ENCODE results near the gene WDR70.
"Not testable (repeated sequence)": the region's sequence is repeated elsewhere in the genome, so short reads cannot be mapped to it uniquely, and the experiment has no call there.

WDR70 gene

DNA sequence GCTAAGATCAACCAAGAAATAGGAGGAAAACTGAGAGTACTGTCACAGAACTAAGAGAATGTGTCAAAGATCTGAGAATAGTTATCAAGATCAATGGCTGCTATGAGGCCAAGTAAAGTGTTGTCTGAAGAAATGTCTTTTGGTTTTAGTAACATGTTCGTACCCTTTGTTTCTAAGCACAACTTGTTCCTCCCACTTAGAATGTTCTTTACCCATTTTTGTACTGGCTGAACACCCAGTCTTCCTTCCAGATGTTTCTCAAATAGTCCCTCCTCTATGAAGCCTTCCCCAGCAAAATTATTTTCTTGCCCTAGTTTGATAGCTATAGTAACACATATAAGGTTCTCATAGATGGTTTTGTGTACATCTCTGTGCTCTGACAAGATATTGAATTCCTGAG lies 191.5 kb downstream of the WDR70 start:
- DNase-seq (ENCODE audit: low read depth in 2 of 2): no peak

DNA sequence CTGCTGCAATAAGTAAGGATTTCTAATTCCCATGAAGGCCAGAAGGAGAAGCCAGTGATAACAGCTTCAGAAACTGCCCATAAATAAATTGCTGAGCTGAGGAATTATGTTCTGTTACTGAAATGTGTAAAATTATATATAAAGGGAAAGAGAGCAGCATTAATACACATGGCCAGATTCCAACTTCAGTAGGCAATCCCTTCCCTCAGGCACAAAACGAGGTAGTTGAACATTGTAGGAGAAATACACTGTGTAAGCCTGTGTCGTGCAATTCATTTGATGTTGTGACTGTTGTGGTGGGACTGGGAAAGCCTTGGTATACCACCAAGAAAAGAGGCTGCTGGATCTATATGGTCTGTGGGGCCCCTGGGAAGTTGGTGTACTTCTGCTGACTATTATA lies 192.9 kb downstream of the WDR70 start:
- no peak for DNase-seq (ENCODE audit: low read depth in 2 of 2)

DNA sequence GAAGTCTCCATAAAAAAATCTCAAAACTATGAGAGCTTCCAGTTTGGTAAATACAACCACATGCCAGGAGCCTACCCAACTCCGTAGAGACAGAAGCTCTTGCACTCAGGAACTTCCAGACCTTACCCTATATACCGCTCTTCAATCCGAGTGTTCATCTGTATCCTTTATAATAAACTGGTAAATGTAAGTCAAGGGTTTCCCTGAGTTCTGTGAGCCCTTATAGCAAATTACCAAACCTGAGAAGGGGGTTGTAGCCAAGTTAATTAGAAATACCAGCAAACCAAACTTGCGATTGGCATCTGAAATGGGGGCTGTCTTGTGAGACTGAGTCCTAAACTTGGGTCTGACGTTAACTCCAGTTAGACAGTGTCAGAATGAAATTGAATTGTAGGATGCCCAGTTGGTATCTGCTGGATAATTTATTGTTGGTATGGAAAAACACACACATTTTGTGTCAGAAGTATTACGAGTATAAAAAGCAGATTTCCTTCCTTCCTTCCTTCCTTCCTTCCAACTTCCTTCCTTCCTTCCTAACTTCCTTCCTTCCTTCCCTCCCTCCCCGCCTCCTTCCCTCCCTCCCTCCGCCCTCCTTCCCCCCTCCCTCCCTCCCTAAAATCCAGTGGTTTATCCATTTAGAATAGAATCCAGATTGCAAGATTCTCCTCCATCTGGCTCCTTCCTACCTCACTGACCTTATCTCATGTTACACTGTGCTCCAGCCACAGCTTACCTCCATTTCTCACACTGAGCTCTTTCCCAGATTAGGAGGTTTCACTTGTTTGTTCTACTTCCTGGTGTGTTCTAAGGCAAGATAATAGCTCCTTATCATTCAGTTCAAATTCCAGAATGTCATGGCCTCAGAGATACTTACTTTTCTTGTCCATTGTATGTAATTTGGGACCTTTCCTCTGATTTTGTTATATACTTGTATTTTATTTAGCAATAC lies 196.7 kb downstream of the WDR70 start:
- no peak for DNase-seq (ENCODE audit: low read depth in 2 of 2)

- no peak for DNase-seq (ENCODE audit: low read depth in 2 of 2)
These were observed 197.4 kb downstream of the WDR70 start for GRCh38 chr5:37576552-37576951.

DNA sequence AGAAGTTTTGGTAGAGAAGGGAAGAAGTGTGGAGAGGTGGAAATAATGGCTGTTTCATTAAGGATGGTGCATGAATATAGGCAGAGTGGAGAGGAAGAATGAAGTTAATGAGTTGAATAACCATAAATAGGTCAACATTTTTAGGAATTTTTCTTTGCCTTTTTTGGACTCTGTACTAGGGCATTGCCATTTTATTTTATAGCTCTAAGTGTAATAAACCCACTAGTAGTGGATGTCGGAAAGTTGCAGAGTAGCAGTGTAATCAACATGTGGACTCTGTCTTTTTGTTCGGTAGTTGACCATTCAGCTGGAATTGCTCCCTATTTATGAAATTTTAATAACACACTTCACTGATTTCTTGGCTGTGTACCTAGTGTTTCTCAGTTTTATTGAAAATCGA lies 199.1 kb downstream of the WDR70 start:
- no peak for DNase-seq (ENCODE audit: low read depth in 2 of 2)

GRCh38 chr5:37580106-37580505 lies 201.0 kb downstream of the WDR70 start:
- DNase-seq (ENCODE audit: low read depth in 2 of 2): no peak

DNA sequence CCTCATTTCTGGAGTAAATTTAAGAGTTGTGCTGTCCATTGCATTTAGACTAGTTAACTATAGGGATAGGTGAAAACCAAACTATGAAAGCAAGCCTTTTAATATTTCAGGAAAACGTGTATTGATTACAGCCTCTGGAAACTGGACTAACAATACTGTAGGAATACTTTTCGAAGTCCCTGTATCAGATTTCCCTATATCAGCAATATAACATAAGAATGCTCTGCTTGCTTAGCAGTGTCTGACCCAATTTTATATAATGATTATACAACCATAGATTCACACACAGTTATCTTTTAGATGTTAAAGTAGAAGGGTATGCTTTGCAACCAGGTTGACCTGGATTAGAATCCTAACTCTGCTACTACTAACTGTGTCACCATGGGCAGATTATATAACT lies 203.1 kb downstream of the WDR70 start:
- DNase-seq (ENCODE audit: low read depth in 2 of 2): no peak

DNA sequence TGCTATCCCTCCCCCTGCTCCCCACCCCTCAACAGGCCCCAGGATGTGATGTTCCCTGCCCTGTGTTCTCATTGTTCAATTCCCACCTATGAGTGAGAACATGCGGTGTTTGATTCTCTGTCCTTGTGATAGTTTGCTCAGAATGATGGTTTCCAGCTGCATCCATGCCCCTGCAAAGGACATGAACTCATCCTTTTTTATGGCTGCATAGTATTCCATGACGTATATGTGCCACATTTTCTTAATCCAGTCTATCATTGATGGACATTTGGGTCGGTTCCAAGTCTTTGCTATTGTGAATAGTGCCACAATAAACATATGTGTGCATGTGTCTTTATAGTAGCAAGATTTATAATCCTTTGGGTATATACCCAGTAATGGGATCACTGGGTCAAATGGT lies 214.2 kb downstream of the WDR70 start:
- not testable (repeated sequence) for DNase-seq (ENCODE audit: low read depth in 2 of 2)

DNA sequence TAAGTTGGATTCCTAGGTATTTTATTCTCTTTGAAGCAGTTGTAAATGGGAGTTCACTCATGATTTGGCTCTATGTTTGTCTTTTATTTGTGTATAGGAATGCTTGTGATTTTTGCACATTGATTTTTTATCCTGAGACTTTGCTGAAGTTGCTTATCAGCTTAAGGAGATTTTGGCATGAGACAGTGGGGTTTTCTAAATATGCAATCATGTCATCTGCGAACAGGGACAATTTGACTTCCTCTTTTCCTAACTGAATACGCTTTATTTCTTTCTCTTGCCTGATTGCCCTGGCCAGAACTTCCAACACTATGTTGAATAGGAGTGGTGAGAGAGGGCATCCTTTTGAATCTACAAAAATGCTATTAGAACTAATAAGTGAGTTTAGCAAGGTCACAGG lies 215.7 kb downstream of the WDR70 start:
- DNase-seq (ENCODE audit: low read depth in 2 of 2): not testable (repeated sequence)

DNA sequence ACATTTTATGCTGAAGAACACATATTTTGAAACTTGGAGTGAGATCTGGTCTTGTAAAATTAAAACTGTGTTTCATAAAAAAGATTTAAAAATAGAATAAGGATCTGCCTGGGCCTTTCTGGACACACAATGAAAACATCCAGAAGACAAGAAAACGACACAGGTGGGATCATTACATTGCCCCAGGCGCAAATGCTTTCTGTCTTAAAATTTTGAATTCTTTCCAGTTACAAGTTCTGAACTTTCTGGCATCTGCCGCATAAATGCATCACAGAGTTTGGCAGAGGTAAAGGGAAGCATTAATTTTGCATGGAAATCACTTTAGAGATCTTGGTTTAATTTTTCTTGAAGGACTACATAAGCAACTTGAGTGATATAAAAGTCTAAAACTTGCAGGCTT lies 219.6 kb downstream of the WDR70 start:
- DNase-seq (ENCODE audit: low read depth in 2 of 2): no peak

GRCh38 chr5:37601163-37601562 lies 222.0 kb downstream of the WDR70 start:
- no peak for DNase-seq (ENCODE audit: low read depth in 2 of 2)

DNA sequence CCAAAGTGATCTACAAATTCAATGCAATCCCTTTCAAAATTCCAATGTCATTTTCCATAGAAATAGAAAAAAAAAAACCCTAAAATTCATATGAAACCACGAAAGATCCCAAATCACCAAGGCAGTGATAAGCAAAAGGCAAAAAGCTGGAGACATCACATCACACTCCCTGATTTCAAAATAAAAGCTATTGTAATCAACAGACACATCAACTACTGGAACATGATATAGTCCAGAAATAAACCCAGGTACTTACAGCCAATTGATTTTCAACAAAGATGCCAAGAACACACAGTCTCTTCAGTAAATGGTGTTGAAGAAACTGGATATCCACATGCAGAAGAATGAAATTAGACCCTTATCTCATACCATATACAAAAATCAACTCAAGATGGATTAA lies 224.0 kb downstream of the WDR70 start:
- no peak for DNase-seq (ENCODE audit: low read depth in 2 of 2)

- DNase-seq (ENCODE audit: low read depth in 2 of 2): no peak
These were observed 225.2 kb downstream of the WDR70 start for GRCh38 chr5:37604290-37604689.

GRCh38 chr5:37606148-37606547 lies 227.0 kb downstream of the WDR70 start:
- no peak for DNase-seq (ENCODE audit: low read depth in 2 of 2)

- DNase-seq (ENCODE audit: low read depth in 2 of 2): no peak
These were observed 227.6 kb downstream of the WDR70 start for GRCh38 chr5:37606632-37607248.

DNA sequence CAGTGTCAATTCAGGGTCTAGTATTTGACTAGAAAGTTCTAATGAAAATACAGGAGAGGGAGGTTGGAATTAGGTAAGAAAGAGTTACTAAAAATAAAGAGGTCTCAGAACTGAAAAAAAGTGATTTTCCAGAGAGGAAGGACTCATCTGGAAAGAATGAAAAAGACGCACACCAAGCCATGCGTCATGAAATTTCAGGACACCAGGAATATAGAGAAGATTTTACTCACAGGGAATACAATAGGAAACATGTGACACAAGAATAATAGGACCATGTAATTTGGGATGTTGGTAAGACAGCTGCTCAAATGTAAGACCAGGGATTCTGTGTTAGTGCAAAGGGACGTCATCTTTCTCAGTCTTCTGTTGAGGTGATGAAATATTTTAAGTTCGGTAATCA lies 236.1 kb downstream of the WDR70 start:
- DNase-seq (ENCODE audit: low read depth in 2 of 2): no peak

GRCh38 chr5:37619353-37619752 lies 240.2 kb downstream of the WDR70 start:
- no peak for DNase-seq (ENCODE audit: low read depth in 2 of 2)

- DNase-seq (ENCODE audit: low read depth in 2 of 2): not testable (repeated sequence)
These were observed 243.2 kb downstream of the WDR70 start for GRCh38 chr5:37622354-37622753.

GRCh38 chr5:37626266-37626665 lies 247.1 kb downstream of the WDR70 start:
- DNase-seq (ENCODE audit: low read depth in 2 of 2): no peak

DNA sequence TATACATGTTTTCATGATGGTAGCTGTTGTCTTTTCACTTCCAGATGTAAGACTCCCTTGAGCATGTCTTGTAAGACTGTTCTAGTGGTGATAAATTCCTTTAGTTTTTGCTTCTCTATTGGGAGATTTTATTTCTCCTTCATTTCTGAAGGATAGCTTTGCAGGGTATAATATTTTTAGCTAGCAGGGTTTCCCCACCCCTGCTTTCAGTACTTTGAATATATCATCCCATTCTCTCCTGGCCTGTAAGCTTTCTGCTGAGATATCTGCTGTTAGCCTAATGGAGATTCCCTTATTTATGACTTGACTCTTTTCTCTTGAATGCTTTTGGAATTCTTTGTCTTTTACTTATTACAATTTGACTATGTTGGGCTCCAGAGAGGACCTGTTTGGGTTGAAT lies 249.8 kb downstream of the WDR70 start:
- no peak for DNase-seq (ENCODE audit: low read depth in 2 of 2)

DNA sequence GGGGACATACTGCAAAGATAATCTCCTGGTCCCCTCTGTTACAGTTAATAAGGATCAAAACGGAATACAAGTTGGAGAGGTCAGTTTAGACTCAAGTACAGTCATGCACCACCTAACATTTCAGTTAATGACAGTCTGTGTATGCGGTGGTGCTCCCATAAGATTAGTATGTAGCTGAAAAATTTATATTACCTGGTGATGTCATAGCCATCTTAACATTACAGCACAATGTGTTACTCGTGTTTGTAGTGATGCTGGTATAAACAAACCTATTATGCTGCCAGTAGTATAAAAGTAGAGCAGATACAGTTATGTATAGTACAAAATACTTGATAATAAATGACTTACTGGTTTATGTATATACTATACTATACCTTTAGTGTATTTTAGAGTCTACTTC lies 252.8 kb downstream of the WDR70 start:
- DNase-seq (ENCODE audit: low read depth in 2 of 2): no peak

DNA sequence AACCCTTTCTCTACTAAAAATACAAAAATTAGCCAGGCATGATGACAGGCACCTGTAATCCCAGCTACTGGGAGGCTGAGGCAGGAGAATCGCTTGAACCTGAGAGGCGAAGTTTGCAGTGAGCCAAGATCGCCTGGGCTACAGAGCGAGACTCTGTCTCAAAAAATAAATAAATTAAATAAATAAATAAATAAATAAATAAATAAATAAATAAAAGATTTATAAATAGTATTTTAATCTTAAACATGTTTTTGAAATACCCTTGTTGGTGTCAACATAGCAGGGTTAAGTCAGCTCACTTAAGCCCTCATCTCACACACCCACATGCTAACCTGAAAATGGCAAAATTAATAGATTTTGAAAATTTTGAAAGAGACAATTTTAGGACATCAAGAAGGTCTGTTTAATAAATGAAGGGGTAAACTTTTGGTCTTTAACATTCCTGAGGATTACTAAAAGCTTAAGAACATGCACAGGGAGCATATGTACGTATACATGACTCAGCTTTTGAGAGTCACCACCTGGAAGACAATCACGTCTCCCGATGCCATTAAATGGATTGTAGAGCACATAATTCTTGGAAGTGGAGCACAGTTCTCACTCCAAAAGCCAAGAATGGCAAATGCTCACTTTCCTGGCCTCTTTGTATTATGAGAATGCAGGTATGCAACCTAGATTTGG lies 258.2 kb downstream of the WDR70 start:
- DNase-seq (ENCODE audit: low read depth in 2 of 2): no peak

DNA sequence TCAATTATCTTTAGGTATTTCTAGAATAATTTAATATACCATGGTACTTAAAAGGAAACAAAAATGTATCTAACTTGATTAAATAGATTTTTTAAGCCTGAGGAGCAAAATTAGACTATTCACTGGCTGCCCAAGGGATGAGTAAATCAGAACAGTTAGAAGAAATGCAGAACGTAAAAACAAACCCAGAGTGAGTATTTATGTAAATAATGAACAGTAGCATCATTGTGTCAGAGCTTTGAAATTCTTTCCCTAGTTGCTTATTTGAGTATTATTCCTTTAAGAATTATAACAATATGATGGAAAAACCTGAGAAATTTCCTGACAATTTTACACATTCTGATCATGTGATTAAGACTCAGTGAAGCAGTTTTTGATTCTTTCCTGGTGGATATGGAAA lies 259.8 kb downstream of the WDR70 start:
- DNase-seq (ENCODE audit: low read depth in 2 of 2): no peak

Measured in activated CD4-positive, alpha-beta T cell treated with anti-CD3 and anti-CD28 coated beads for 24 hours (primary cell).